Measurements from ENCODE around the gene ATP4B.

Gene ATP4B

GRCh38 chr13:113607889-113608635 lies 49.9 kb downstream of the ATP4B start:
- no peak for DNase-seq (ENCODE audit: low read depth)

DNA sequence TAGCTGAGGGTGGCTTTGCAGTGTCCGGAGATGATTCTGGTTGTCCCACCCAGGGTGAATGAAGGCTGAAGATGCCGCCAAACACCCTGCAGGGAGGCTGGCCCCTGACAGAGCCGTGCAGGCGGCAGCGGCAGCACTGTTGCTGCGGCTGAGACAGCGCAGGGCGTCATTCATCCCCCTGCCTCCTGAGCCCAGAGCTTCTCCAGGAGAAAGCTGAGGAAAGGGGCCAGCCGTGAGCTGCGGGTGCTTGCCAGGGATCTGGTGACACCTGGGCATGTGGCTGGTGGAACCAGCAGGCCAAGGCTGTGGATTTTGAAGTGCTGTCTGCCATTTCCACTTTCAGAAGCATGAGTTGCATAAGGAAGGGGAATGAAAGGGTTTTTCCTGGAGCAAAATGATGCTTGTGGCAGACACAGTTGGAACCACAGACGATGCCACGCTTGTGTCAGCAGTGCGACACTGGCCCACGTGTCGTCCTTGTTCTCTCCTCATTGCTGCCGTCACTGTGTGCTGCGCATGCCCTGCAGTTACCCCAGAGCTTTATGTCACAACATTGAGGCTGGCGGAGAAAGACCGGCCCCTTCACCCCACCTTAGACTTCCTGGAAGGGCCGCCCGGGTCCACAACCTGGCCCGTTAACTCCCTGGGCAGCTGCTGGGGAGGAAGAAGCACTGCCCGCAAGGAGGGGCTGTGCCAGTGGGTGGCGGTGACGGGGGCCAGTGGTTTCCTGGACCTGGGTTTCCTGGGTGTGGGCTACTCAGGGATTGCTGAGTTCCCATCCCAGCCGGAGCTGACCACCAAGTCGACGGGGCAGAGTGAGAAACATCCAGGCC lies 50.7 kb downstream of the ATP4B start:
- DNase-seq (ENCODE audit: low read depth), result no peak

DNA sequence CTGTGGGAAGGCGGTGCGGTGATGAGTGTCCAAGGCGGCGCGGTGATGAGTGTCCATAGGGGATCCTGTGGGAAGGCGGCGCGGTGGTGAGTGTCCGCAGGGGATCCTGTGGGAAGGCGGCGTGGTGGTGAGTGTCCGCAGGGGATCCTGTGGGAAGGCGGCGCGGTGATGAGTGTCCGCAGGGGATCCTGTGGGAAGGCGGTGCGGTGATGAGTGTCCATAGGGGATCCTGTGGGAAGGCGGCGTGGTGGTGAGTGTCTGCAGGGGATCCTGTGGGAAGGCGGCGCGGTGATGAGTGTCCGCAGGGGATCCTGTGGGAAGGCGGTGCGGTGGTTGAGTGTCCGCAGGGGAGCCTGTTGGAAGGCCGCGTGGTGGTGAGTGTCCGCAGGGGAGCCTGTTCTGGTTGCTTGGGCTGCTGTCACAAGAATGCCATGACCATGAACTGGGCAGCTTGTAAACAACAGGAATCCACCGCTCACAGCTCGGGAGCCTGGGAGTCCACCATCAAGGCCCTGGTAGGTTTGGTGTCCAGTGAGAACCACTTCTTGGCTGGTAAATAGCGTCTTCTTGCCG lies 52.0 kb downstream of the ATP4B start:
- DNase-seq (ENCODE audit: low read depth), result no peak

- no peak for DNase-seq (ENCODE audit: low read depth)
Measured at GRCh38 chr13:113605461-113605860, 52.5 kb downstream of the ATP4B start.

- no peak for DNase-seq (ENCODE audit: low read depth)
Measured at GRCh38 chr13:113604186-113604585, 53.8 kb downstream of the ATP4B start.

- DNase-seq (ENCODE audit: low read depth), result no peak
Measured at GRCh38 chr13:113603116-113603710, 54.8 kb downstream of the ATP4B start.

- no peak for DNase-seq (ENCODE audit: low read depth)
Measured at GRCh38 chr13:113602291-113602988, 55.6 kb downstream of the ATP4B start.

- no peak for DNase-seq (ENCODE audit: low read depth)
Measured at GRCh38 chr13:113601166-113602070, 56.6 kb downstream of the ATP4B start.

DNA sequence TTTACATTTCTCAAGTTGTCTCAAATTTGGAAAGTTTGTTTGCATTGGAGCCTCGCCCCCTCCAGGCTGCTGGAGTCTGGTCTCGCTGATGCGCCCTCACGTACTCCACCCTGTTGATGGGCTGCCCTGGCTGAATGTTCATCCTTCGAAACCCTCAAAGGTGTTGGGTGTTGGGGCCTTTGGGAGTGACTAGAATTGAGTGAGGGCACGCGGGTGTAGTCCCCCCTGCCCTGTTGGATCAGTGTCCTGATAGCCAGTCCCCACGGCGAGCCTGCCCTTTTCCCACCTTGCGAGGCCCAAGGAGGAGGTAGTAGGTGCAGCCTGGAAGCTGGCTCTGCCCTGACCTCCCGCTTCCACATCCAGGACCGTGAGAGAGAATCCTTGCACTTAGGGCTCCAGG lies 58.6 kb downstream of the ATP4B start:
- no peak for DNase-seq (ENCODE audit: low read depth)
